ENCODE measurements around the gene SPDEF. TPM values are rescaled to one million over a fixed set of nuclear protein-coding genes. Genes with fewer than 3 reads are reported as not detected.
A peak's percentile ranks its signal among the peaks of the same experiment; 100 is the strongest.

SPDEF gene
- polyA plus RNA-seq, 1 donor, result not detected

DNA sequence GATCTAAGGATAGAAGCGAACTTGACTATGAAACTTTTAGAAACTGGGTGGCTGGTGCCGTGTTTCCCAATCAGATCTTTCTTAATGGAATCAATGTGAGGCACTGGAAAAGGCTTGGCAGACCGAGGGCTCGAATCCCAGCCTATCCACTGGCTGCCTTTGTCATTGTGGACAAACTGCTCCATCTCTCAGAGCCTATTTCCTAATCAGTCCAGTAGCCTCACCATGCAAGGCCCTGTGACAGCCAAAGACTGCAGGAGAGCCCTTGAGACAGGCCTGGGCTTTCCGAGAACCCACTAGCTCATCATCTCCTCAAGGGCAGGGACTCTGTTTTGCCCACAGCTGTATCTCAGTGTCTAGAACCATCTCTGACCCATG, 43.4 kb downstream of the SPDEF start:
- DNase-seq, result no peak

DNA sequence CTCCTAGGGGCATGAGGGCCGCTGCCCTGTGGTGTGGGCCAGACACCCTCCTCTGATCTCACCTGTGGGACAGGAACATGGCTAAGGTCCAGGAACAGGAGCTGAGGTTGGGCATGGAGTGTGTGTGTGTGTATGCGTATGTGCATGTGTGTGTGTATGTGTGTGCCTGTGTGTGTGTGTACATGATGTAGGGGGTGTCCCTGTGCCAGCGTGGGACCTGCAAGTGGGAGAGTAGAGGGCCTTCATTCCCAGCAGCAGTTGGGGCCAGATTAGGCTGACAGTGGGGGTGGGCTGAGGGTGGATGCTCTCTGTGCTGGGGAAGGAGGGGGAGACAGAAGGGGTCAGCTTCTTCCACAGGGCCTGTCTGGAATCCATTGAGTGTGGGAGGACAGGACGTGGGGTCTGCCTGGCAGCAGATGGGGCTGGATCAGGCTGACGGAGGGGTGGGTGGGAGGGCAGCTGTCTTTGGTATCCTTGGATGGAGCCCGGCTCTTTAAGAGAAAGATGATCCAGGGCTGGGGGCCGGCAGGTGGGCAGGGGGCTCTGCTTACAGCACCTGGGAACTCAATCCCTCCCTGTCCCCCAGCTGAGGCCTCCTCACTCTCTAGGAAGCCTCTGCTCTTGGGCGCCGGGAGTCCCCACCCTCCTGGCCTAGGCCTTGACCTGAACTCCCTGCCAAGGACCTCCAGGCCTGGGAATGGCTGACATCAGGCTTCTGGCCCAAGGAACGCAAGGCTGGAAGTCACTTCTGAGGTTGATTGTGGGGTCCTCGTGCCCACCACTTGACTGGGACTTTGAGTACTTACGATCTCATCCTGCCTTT, 44.0 kb downstream of the SPDEF start:
- no peak for DNase-seq

DNA sequence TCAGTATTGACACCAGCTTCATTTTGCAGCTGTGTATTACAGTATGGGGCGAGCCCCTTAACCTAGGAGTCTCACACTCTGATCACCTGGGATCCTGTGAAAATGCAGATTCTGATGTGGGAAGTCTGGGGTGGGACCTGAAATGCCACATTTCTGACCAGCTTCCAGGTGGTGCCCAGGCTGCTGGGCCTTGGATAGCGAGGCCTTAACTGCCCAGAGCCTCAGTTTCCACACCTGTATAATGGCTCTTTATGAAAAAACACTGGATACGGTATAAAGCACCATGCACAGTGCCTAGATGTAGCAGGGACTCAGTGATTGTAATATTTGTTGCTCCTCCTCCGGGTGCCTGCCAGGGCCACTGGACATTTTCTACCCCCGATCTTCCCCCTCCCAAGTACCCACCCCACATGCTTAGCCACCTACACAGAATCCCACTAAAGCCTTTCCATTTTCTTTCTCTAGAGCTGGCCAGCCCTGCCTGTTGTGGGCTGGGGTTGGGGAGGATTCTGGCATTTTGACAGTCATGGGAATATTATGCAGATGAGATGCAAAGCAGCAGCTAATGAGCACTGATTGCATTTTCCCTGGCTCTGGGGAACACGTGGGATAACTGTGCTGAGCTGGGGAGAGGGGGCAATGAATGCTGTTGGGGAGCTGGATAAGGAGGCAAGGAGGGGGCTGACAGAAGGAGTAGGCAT, 44.8 kb downstream of the SPDEF start:
- DNase-seq, result no peak

DNA sequence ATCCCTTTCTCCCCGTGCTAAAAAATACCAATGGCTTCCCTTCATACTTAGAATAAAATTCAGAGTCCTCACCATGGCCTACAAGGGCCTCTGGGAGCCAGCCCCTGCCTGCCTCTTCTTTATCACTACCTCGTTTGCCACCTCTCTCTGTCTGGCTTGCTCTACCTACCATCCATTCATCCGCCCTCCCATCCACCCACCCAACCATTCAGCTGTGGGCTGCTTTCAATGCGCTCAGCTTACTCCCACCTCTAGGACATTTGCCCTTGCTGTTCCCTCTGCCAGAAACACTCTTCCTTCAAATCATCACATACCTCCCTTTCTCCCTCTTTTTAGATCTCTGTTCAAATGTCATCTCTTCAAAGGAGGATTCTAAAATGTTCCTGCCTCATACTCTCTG, 45.8 kb downstream of the SPDEF start:
- no peak for DNase-seq

DNA sequence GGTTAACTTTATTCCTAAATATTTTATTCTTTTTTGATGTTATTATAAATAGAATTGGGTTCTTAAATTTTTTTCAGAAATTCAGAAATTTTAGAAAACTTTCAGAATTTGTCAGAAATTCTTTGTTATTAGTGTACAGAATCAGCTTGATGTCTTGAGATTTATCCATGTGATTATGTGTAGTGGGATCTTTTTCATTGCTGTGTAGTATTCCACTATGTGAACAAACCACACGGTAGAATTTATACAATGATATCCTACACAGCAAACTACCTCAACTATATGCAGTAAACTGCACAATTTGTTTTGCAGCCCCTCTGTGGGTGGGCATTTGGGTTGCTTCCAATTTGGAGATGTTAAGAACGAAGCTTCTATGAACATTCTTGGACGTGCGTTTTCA, 46.3 kb downstream of the SPDEF start:
- no peak for DNase-seq

DNA sequence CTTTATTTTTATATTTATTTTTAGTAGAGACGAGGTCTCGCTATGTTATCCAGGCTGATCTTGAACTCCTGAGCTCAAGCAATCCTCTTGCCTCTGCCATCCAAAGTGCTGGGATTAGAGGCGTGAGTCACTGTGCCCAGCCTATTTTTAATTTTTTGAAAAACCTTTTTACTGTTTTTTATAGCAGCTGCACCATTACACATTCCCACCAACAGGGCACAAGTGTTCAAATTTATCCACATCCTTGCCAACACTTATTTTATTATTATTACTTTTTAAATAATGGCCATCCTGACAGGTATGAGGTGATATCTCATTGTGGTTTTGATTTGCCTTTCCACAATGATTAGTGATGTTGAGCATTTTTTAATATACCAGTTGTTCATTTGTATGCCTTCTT, 47.7 kb downstream of the SPDEF start:
- DNase-seq, result no peak

DNA sequence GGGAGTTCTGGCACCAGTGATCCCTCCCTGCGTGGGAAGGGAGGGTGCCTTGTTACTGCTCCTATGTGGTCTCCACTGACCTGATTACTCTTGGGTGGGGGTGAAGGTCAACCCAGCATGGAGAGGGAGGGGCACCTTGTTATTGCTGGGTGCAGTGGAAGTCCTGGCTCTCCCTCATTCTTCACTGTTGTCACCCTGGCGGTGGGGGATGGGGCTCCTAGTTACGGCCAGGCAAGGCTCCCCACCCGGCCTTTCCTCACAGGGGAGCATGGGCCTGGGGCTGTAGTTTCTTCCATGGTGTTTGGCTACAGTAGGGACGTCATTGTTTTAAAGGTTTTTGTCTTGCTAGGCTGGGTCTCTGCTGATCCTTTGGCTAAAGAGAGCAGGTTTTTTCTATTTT, 49.4 kb downstream of the SPDEF start:
- DNase-seq, result no peak

DNA sequence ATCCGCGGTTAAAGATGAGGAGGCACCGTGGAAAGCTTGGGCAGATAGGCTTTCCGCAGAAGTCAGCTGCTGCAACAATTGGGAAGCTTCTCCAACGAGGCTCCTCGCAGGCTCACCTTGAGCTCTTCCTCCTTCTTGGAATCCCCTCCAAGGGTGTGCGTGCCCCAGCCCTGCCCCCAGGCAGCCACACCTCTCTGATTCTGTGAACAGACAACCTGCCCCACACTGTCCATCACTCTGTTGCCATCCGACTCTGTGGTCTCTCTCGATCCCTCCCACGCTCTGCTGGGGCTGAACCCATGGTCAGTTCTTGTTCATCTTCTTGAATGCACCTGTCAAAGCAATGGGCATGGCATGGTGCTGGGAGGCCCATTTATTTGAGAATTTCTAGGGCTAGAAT, 58.7 kb downstream of the SPDEF start:
- DNase-seq, result no peak

DNA sequence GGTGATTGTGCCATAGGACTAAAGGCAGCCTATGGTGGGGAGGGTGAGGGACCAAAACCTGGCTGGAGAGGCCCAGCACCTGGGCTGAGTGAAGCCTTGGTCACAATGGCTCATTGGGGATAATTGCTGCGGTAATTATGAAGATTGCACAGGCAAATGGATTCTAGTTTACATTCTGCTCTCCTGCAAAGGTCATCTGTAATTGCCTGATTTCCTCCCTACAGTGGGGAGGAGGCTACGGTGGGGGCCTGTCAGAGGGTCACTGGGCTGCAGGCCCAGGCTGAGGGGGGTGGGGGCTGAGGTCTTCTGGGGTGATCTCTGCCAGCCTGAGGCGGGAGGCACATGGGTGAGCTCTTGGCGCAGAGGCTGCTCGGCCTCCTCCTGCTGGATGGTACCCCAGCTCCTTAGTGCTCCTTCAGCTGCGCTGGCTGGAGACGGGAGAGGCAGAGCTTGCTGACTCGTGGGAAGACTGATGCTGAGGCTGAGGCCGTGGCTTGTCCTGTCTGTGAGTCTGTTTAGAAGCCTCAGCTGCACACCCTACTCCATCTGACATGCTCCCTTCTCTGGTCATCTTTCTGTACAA, 59.9 kb downstream of the SPDEF start:
- DNase-seq, result no peak

DNA sequence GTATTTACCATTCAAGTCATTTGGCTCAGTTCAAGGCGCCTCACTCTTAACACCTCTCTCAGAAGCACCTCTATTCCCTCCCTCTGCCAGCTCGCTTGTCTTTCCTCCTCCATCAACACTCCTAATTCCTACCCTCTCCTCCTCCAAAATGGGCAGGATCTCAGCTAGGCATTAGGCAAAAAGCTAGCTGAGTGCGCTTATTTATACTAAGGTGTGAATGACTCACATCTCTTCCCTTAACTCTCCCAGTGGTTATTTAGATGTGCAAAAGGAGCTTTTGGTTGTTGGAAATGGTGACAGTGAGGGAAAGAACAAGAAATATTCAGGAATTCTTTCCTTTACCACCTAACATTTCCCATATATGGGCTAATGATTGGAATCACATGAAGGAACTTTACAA, 61.2 kb downstream of the SPDEF start:
- no peak for DNase-seq

DNA sequence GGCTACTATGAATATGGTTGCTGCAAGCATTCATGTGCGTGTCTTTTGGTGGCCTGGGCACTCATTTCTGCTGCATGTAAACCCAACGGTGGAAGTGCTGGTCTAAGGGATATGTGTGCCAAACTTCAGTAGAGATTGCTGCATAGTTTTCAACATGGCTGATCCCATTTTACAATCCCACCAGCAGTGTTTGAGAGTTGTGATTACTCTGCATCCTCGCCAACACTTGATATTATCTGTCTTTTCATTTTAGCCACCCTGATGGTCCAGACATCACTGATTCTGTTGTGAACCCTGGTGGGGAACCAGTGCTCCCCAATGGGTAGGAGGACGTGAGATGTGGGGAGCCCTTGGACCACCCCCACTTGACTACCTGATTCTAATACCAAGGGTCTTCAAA, 62.8 kb downstream of the SPDEF start:
- DNase-seq, result no peak

DNA sequence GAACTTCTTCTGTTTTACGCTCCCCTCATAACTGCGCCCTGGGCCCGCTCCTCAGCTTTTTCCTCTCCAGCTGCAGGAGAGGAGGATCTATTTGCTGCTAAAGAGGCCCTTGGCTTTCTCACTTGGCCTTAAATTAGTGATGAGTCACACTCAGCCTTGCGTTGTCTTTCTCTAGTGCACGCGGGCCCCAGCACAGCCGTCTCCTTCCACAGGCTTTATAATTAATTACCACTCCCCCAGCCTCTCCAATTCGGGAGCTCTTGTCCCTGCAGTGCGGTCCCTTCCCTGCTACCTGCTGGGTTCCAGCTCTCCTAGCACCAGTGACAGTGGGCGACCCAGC, 65.1 kb downstream of the SPDEF start:
- DNase-seq, result peak; percentile 80

DNA sequence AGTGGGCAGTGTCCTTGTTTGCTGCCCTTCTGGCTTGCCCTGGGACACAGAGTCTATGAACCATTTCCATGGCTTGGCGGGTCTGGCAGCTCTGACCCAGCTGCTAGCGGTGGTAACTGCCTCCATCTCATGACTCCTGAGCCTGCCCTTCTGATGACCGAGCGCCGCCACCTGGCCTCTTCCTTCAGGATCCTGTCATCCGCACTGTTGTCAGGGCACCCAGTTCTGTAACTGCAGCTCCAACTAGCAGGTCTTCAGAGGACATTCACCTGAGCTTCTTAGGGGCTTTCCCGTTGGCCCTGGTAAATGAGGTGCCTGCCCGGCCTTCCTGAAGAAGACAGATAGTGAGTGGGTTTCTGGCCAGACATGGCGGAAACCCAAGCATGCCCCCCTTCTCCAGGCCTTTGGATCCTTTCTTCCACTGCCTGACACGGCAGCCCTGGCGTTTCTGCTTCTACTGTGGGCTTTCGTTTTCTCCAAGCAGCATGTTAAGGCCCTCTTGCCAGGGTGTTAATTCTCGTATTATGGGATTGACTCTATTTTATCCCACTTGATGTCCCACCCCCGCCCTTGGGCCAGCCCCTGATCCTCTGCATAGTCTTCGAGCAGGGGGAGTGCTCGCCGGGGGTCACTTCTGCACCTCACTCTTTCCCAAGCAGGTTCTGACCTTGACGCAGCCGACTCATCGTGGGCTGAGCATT, 65.6 kb downstream of the SPDEF start:
- DNase-seq, result no peak

DNA sequence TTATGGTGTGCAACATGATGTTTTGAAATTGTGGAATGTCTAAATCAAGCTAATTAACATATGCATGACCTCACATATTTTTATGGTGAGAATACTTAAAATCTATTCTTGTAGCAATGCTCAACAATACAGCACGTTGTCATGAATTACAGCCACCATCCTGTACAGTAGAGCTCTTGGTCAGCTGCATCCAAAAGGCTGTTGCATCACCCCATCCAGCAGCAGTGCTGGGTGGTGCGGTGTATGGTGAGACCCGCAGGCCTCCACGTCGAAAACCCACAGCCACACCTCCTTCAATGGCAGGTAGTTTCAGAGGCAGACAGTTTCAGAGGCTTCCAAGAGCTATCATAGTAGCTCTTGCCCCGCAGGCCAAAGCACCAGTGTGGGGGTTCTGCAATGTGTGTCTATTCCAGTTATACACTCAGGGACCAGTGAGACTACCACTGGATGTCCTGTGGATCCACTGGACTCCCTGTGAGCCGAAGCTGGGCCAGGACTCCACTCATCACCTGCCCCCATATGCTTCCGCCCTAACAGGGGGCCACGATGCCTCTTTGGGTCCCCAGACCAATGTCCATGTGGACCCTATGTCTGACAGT, 66.8 kb downstream of the SPDEF start:
- no peak for DNase-seq

Other genes with a start within 250 kb of the SPDEF start
- gene NUDT3, start 163.7 kb downstream of the SPDEF start, polyA plus RNA-seq (ENCODE audit: insufficient read length), result 38.0 TPM
- gene RPS10, start 130.3 kb downstream of the SPDEF start, polyA plus RNA-seq (ENCODE audit: insufficient read length), result 1,799 TPM
- 1.1 TPM for gene PACSIN1, start 90.3 kb downstream of the SPDEF start, polyA plus RNA-seq (ENCODE audit: insufficient read length)
- gene ILRUN, start 140.4 kb upstream of the SPDEF start, polyA plus RNA-seq (ENCODE audit: insufficient read length), result 90.5 TPM
- 120 TPM for gene SNRPC, start 201.2 kb upstream of the SPDEF start, polyA plus RNA-seq (ENCODE audit: insufficient read length)
- 15.9 TPM for gene BLTP3A, start 235.8 kb upstream of the SPDEF start, polyA plus RNA-seq (ENCODE audit: insufficient read length)

All from hindlimb muscle (tissue), 1 donor.